Keratinocyte (primary cell): Measurements from ENCODE around the gene PEX7.

Source experiments
- CTCF ChIP-seq, 3 experiments: IDR thresholded peaks in 1 of 3; conservative IDR thresholded peaks in 1 of 3; optimal IDR thresholded peaks in 1 of 3; 2 replicates in 2 of 3; 3 replicates in 1 of 3; pipeline versions ENCODE3 to v1.5.1; 2011; ENCODE audit warnings: low read length in 3 of 3, mild to moderate bottlenecking in 3 of 3, moderate library complexity in 2 of 3, control low read depth in 1 of 3, inconsistent platforms in 1 of 3; ENCODE audit not compliant: insufficient read depth in 2 of 3; ENCODE audit errors: extremely low read depth in 1 of 3
- EZH2 ChIP-seq: IDR thresholded peaks from one replicate; pipeline ENCODE4 v1.6.1; 2012; ENCODE audit warnings: inconsistent platforms, mild to moderate bottlenecking, low read length, moderate library complexity

- no peak for TF ChIP-seq CTCF (optimal IDR thresholded peaks at IDR 0.05 in 1 of 3, IDR thresholded peaks at IDR 0.05 in 1 of 3, conservative IDR thresholded peaks at IDR 0.05 in 1 of 3; ENCODE audit: extremely low read depth in 1 of 3, insufficient read depth in 2 of 3, low read length in 3 of 3)
- TF ChIP-seq EZH2 = no peak
Measured at GRCh38 chr6:136890986-136891385, 68.6 kb downstream of the PEX7 start.
